HCT116 (cell line): Measurements from ENCODE around the gene AXL.
A peak's percentile ranks its signal among the peaks of the same experiment; 100 is the strongest.

Source experiments
- CTCF ChIP-seq, 3 experiments: fragments of 200-600 bp in 1 of 3; sonication (generic) in 1 of 3; IDR thresholded peaks in 2 of 3; conservative IDR thresholded peaks in 1 of 3; 2 replicates each; pipeline ENCODE4 v1.5.1; 2012 to 2017; ENCODE audit warnings: low read depth in 2 of 3, low read length in 2 of 3, antibody characterized with exemption in 1 of 3, borderline replicate concordance in 1 of 3, control low read depth in 1 of 3, mild to moderate bottlenecking in 1 of 3, mixed read lengths in 1 of 3, mixed run types in 1 of 3, moderate library complexity in 1 of 3; ENCODE audit not compliant: insufficient read depth in 1 of 3
- EZH2 ChIP-seq: fragments of 200-600 bp; sonication (generic); IDR thresholded peaks from 2 replicates; pipeline ENCODE4 v1.6.1; 2017; ENCODE audit warnings: antibody characterized with exemption, mixed run types
- EZH2phosphoT487 ChIP-seq: fragments of 200-600 bp; IDR thresholded peaks from 2 replicates; pipeline ENCODE4 v1.6.1; 2018; ENCODE audit warnings: antibody characterized with exemption, borderline replicate concordance
- POLR2A ChIP-seq: IDR thresholded peaks from 2 replicates; pipeline ENCODE4 v1.7.0; 2011; ENCODE audit warnings: borderline replicate concordance; ENCODE audit not compliant: insufficient read depth, insufficient read length; ENCODE audit errors: extremely low read depth
- RAD21 ChIP-seq: IDR thresholded peaks from 2 replicates; pipeline ENCODE4 v1.6.1; 2012; ENCODE audit warnings: low read depth, mild to moderate bottlenecking
- REST ChIP-seq: IDR thresholded peaks from 2 replicates; pipeline ENCODE4 v1.6.1; 2012; ENCODE audit warnings: low read depth
- SP1 ChIP-seq: IDR thresholded peaks from 2 replicates; pipeline ENCODE4 v1.6.1; 2012; ENCODE audit warnings: low read depth
- YY1 ChIP-seq: IDR thresholded peaks from 2 replicates; pipeline ENCODE4 v1.6.1; 2011; ENCODE audit warnings: low read length, low read depth, moderate library complexity, mild to moderate bottlenecking; ENCODE audit not compliant: insufficient replicate concordance; ENCODE audit errors: extremely low read depth

- TF ChIP-seq CTCF (IDR thresholded peaks at IDR 0.05 in 2 of 3, conservative IDR thresholded peaks at IDR 0.05 in 1 of 3; ENCODE audit: borderline replicate concordance in 1 of 3, insufficient read depth in 1 of 3, low read depth in 2 of 3, low read length in 2 of 3) = no peak
- no peak for TF ChIP-seq EZH2phosphoT487
- no peak for TF ChIP-seq POLR2A
- TF ChIP-seq YY1 = no peak
- TF ChIP-seq REST = no peak
- TF ChIP-seq RAD21 = no peak
- TF ChIP-seq SP1 = peak; percentile 81
- TF ChIP-seq EZH2 = no peak
Observed at GRCh38 chr19:41218615-41219507, at the start of gene AXL.
